Progenitor cell of endocrine pancreas (in vitro differentiated cells): ENCODE results near the gene BRMS1. TPM values are rescaled to one million over a fixed set of nuclear protein-coding genes. Genes with fewer than 3 reads are reported as not detected.

ENCODE experiments used
- DNase-seq: peaks from one replicate; pipeline ENCODE4 v3.0.0; 2021; ENCODE audit warnings: low spot score; ENCODE audit not compliant: unreplicated experiment
- H3K27ac Mint-ChIP-seq: 2 replicates; pipeline ENCODE4 v1.8.0; 2021; ENCODE audit warnings: mild to moderate bottlenecking, moderate library complexity, mixed read lengths
- H3K27me3 Mint-ChIP-seq: 2 replicates; pipeline ENCODE4 v1.8.0; 2021; ENCODE audit warnings: mixed read lengths
- H3K36me3 Mint-ChIP-seq: 2 replicates; pipeline ENCODE4 v1.8.0; 2022; ENCODE audit warnings: mixed read lengths; ENCODE audit not compliant: insufficient read depth
- H3K4me1 Mint-ChIP-seq: 2 replicates; pipeline ENCODE4 v1.8.0; 2021; ENCODE audit warnings: low read depth, mixed read lengths
- H3K4me3 Mint-ChIP-seq: 2 replicates; pipeline ENCODE4 v1.8.0; 2021; ENCODE audit warnings: low read depth, mild to moderate bottlenecking, moderate library complexity, mixed read lengths
- H3K9me3 Mint-ChIP-seq: 2 replicates; pipeline ENCODE4 v1.8.0; 2021; ENCODE audit warnings: low read depth, mixed read lengths
- total RNA-seq: library from RNA; stranded (reverse); gene quantifications from 2 replicates; pipeline ENCODE4 v1.2.1, GENCODE V29; 2021
- TF ChIP-seq, protein P1 (sequence below): fragments of 200-600 bp; sonication (generic); IDR thresholded peaks from one replicate; pipeline ENCODE4 v1.5.0; 2021; ENCODE audit warnings: antibody characterized with exemption, mild to moderate bottlenecking; ENCODE audit not compliant: unreplicated experiment

The BRMS1 gene
- total RNA-seq, 1 donor from 2014 or later = 38.1 TPM

DNA sequence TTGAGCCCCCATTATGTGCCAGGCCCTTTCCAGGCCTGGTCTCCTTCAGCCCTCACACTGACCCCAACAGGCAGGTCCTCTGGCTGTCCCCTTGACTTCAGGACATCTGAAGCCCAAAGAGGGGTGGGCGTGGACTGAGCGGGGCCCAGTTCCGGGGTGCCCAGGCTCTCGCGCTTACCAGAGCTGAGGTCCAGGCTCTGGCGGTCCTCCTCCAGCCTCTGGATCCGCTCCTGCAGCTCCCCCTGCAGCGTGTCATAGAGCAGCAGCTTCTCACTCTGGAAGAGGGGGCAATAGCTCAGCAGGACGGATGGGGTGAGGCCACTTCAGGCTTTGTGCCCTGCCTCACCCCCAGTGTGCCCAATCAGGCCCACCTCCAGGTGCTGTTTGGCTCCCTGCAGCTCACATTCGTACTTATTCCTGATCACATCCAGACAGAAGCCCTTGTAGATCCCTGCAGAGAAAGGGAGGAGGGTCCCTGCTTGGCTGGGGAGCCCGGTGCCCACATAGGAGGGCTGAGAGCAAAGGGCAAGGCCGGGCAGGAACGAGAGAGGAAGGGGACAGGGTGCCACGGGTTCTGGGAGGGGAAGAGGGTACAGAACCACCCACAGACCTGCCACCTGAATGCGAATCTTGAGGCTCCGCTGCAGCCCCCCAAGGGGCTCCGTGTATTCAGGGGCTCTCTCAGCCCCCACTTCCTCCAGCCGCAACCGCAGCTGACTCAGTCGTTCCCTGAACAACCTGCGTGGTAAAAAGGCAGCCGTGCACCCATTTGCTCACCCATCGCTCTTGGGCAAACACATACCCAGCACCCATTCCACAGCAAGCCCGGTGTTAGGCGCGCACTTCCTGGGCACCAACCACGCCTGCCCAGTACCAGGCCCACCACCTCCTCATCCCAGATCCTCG is 4.1 kb downstream of the BRMS1 start:
- Mint-ChIP-seq H3K36me3 (peaks cover 4% of the 10 kb centered on the region), H3K27me3 (peaks cover 5% of the 10 kb centered on the region), H3K4me1 (peaks cover 26% of the 10 kb centered on the region), H3K27ac (no peak overlapping the region), H3K9me3 (no peaks in the 10 kb centered on the region), H3K4me3 (no peak overlapping the region)
- DNase-seq = no peak
- TF ChIP-seq, protein P1, sequence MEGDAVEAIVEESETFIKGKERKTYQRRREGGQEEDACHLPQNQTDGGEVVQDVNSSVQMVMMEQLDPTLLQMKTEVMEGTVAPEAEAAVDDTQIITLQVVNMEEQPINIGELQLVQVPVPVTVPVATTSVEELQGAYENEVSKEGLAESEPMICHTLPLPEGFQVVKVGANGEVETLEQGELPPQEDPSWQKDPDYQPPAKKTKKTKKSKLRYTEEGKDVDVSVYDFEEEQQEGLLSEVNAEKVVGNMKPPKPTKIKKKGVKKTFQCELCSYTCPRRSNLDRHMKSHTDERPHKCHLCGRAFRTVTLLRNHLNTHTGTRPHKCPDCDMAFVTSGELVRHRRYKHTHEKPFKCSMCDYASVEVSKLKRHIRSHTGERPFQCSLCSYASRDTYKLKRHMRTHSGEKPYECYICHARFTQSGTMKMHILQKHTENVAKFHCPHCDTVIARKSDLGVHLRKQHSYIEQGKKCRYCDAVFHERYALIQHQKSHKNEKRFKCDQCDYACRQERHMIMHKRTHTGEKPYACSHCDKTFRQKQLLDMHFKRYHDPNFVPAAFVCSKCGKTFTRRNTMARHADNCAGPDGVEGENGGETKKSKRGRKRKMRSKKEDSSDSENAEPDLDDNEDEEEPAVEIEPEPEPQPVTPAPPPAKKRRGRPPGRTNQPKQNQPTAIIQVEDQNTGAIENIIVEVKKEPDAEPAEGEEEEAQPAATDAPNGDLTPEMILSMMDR = no peak

DNA sequence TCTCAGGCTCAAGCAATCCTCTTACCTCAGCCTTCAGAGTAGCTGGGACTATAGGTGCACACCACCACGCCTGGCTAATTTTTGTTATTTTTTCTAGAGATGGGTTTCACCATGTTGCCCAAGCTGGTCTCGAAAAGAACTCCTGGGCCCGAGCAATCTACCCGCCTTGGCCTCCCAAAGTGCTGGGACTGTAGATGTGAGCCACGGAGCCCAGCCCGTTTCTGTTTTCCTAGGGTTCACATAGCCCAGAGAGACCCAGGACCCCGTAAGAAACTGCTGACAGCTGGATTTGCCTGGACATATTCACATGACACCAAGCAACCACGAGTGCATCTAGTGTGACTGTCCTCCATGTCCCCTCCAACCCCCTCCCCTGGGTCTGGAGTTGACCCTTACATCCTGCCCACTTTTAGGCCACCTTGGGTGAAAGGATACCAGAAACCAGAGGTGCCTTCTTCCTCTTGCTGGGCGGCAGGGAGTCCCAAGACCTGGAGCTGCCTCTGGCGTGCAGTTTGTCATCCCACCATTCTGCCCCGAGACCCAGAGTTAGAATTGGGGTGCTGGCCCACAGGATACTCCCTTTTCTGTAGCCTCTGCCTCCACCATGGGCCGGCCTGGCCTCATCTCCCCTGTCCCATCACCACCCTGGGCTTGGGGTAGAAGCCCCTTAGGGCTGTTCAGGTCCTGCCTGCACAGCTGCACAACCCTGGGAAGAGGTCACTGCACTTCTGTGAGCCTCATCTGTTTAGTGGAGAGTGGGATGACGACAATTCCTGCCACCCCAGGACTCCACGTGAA is 5.0 kb downstream of the BRMS1 start:
- H3K4me1 Mint-ChIP-seq = peaks cover 16% of the 10 kb centered on the region
- no peaks in the 10 kb centered on the region for H3K9me3 Mint-ChIP-seq
- no peak for DNase-seq
- no peak overlapping the region for H3K27ac Mint-ChIP-seq
- TF ChIP-seq, protein P1 = no peak
- H3K27me3 Mint-ChIP-seq = peaks cover 11% of the 10 kb centered on the region
- H3K36me3 Mint-ChIP-seq = peaks cover 4% of the 10 kb centered on the region
- no peak overlapping the region for H3K4me3 Mint-ChIP-seq

- H3K9me3 Mint-ChIP-seq = no peaks in the 10 kb centered on the region
- peak overlapping the region; percentile 48 for H3K27ac Mint-ChIP-seq
- H3K36me3 Mint-ChIP-seq = peaks cover 4% of the 10 kb centered on the region
- H3K27me3 Mint-ChIP-seq = peaks cover 11% of the 10 kb centered on the region
- TF ChIP-seq, protein P1 = no peak
- no peak for DNase-seq
- no peak overlapping the region for H3K4me3 Mint-ChIP-seq
- H3K4me1 Mint-ChIP-seq = peaks cover 10% of the 10 kb centered on the region
Measured at GRCh38 chr11:66339162-66339675, 5.7 kb downstream of the BRMS1 start.

- TF ChIP-seq, protein P1 = no peak
- Mint-ChIP-seq H3K4me1 (peaks cover 6% of the 10 kb centered on the region), H3K36me3 (peaks cover 4% of the 10 kb centered on the region), H3K27me3 (peaks cover 11% of the 10 kb centered on the region), H3K4me3 (no peak overlapping the region), H3K9me3 (no peaks in the 10 kb centered on the region), H3K27ac (peak overlapping the region; percentile 48)
- DNase-seq = no peak
Measured at GRCh38 chr11:66338276-66339161, 6.4 kb downstream of the BRMS1 start.
